GM18873 (cell line): Measurements from ENCODE around the gene PCDHB7.
"Not testable (repeated sequence)": the region's sequence is repeated elsewhere in the genome, so short reads cannot be mapped to it uniquely, and the experiment has no call there.

ENCODE experiments used
- ATAC-seq: cut with Tn5 transposase; IDR thresholded peaks from one replicate; pipeline ENCODE4 v1.9.1; 2021; ENCODE audit warnings: mild to moderate bottlenecking, moderate library complexity, moderate number of reproducible peaks; ENCODE audit not compliant: unreplicated experiment, low FRiP score

PCDHB7 gene

GRCh38 chr5:141172381-141173204 is at the start of gene PCDHB7:
TSS of gene PCDHB7 (plus strand) at chr5:141172644. CDS start at chr5:141172836, 192 bp downstream.
- ATAC-seq = no peak

GRCh38 chr5:141123396-141124135 is 48.9 kb upstream of the PCDHB7 start:
- not testable (repeated sequence) for ATAC-seq

GRCh38 chr5:141127305-141127704 is 45.1 kb upstream of the PCDHB7 start:
- no peak for ATAC-seq

- no peak for ATAC-seq
Measured at GRCh38 chr5:141135030-141135717, 37.3 kb upstream of the PCDHB7 start, which contains the start of gene PCDHB5. TSS of gene PCDHB5 (plus strand) at chr5:141135206. CDS start at chr5:141135435, 229 bp downstream.

GRCh38 chr5:141135718-141136266 is 36.7 kb upstream of the PCDHB7 start:
- ATAC-seq = no peak

- ATAC-seq = not testable (repeated sequence)
Measured at GRCh38 chr5:141137346-141137745, 35.1 kb upstream of the PCDHB7 start.

GRCh38 chr5:141149812-141150211 is 22.6 kb upstream of the PCDHB7 start, which contains the start of gene PCDHB6:
TSS of gene PCDHB6 (plus strand) at chr5:141150057. CDS start at chr5:141150258, 201 bp downstream.
- ATAC-seq = no peak

- ATAC-seq = no peak
Measured at GRCh38 chr5:141150224-141150992, 22.0 kb upstream of the PCDHB7 start.

- ATAC-seq = no peak
Measured at GRCh38 chr5:141150993-141151325, 21.5 kb upstream of the PCDHB7 start.

- not testable (repeated sequence) for ATAC-seq
Measured at GRCh38 chr5:141151632-141152031, 20.8 kb upstream of the PCDHB7 start.

- ATAC-seq = not testable (repeated sequence)
Measured at GRCh38 chr5:141152096-141152495, 20.3 kb upstream of the PCDHB7 start.

GRCh38 chr5:141155540-141156374 is 16.7 kb upstream of the PCDHB7 start:
- no peak for ATAC-seq

- ATAC-seq = not testable (repeated sequence)
Measured at GRCh38 chr5:141157356-141157755, 15.1 kb upstream of the PCDHB7 start.

GRCh38 chr5:141157901-141158300 is 14.5 kb upstream of the PCDHB7 start:
- ATAC-seq = not testable (repeated sequence)

GRCh38 chr5:141174291-141175104 is 2.1 kb downstream of the PCDHB7 start:
- not testable (repeated sequence) for ATAC-seq

- ATAC-seq = no peak
Measured at GRCh38 chr5:141175933-141176332, 3.5 kb downstream of the PCDHB7 start.

- not testable (repeated sequence) for ATAC-seq
Measured at GRCh38 chr5:141177577-141178191, 5.2 kb downstream of the PCDHB7 start, which contains the start of gene PCDHB8. TSS of gene PCDHB8 (plus strand) at chr5:141177790. CDS start at chr5:141178035, 245 bp downstream.
